NK-92 (cell line): ENCODE measurements around the gene ANKRD24.
"Not testable (repeated sequence)": the region's sequence is repeated elsewhere in the genome, so short reads cannot be mapped to it uniquely, and the experiment has no call there.

ENCODE experiments used
- DNase-seq: peaks from one replicate; lab custom pipeline; 2025; ENCODE audit not compliant: unreplicated experiment; lab: John Stamatoyannopoulos, UW

The ANKRD24 gene

DNA sequence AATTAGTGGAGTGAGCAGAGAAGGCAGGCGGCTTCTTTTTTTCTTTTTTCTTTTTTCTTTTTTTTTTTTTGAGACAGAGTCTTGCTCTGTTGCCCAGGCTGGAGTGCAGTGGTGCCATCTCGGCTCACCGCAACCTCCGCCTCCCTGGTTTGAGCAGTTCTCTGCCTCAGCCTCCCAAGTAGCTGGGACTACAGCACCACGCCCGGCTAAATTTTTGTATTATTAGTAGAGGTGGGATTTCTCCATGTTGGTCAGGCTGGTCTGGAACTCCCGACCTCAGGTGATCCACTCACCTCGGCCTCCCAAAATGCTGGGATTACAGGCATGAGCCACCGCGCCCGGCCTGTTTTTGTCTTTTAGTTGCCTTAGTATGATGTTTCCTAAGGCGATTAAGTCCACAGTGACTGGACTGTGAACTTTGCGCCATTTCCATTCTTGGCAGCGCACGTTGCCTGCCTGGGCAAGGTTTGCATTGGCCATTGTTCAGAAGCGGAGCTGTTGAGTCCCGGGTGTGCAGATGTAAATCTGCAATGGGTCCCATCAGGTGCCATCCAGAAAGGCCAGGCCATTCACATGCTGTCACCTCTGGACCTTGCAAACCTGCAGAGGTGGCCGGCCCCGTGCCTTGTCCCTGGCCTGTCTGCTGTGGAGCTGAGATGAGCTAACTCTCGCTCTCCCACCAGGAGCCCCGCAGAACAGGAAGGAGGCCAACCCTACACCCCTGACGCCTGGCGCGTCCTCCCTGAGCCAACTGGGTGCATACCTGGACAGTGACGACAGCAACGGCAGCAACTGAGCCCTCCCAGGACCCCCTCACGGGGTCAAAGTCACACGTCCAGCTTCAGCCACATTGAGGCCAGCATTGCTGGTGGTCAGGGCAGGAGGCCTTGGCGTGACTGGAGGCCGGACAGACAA is 85.7 kb downstream of the ANKRD24 start:
- DNase-seq, result no peak

DNA sequence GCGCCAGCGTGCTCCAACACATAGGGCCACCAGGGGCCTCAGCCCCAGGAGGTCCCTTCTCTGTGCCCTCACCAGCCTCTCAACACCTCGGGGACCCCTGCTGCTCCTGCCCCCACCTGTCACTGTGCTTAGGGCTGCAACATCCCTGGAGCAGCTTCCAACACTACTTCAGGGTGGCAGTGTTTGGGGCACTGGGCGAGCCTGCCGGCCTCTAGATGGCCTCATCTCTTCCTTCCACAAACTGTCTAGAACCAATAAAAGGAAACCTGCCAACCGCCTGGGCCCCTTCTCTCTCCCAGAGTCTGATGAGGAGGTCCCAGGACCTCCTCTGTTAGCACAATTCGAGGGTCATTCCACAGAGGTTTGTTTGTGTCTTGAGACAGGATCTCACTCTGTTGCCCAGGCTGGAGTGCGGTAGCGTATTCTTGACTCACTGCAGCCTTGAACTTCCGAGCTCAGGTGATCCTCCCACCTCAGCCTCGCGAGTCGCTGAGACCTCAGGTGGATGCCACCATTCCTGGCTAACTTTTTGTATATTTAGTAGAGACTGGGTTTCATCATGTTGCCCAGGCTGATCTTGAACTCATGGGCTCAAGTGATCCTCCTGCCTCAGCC is 86.4 kb downstream of the ANKRD24 start:
- no peak for DNase-seq

DNA sequence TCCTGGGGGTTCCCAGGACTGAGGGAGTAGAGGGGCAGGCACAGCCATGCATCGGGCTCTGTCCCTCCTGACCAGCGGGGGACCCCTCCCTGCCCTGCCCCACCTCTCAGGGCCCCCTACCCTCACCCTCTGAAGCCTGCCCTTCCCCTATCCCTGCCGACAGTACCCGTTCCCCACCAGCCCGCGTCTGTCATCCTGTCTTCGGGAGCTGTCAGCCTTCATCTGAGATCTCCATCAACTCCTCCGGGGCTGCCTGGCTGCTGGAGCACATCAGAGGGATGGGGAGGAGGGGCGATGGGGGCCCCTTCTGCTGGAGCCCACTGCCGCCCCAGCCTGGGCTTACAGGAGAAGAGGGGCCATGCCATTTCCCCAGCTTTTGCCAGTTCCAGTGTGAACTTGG is 90.4 kb downstream of the ANKRD24 start:
- no peak for DNase-seq

DNA sequence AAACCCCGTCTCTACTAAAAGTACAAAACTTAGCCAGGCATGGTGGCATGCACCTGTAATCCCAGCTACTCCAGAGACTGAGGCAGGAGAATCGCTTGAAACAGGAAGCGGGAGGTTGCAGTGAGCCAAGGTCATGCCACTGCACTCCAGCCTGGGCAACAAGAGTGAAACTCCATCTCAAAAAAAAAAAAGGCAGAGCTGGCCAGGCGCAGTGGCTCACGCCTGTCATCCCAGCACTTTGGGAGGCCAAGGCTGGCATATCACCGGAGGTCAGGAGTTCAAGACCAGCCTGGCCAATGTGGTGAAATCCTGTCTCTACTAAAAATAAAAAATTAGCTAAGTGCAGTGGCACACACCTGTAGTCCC is 91.8 kb downstream of the ANKRD24 start:
- not testable (repeated sequence) for DNase-seq
